HepG2 (cell line): ENCODE measurements around the gene GATA5.

Source experiments
- ASH2L ChIP-seq: fragments of 300-600, 200-600 bp; sonication (generic); IDR thresholded peaks from 2 replicates; pipeline ENCODE4 v1.7.0; 2017; ENCODE audit warnings: low read depth, mild to moderate bottlenecking, moderate library complexity, mixed read lengths, low read length; ENCODE audit not compliant: insufficient read length
- CENPBD1 ChIP-seq: sonication (generic); formaldehyde crosslinking; IDR thresholded peaks from 2 replicates; pipeline ENCODE4 v1.8.0; 2022; ENCODE audit warnings: missing genetic modification reagents, low read depth, mild to moderate bottlenecking, borderline replicate concordance
- CTCF ChIP-seq: sonication (generic); formaldehyde crosslinking; IDR thresholded peaks from 2 replicates; pipeline ENCODE4 v1.5.0; 2020; ENCODE audit warnings: mild to moderate bottlenecking, missing genetic modification reagents, moderate library complexity
- KMT2B ChIP-seq: IDR thresholded peaks from 2 replicates; pipeline ENCODE4 v1.6.1; 2016; ENCODE audit warnings: missing genetic modification reagents, missing compliant biosample characterization
- MAX ChIP-seq: IDR thresholded peaks from 2 replicates; pipeline ENCODE4 v1.6.1; 2012; ENCODE audit warnings: inconsistent platforms
- NONO ChIP-seq, 2 experiments: fragments of 450-650 bp in 1 of 2; sonication (generic) in 1 of 2; formaldehyde crosslinking in 1 of 2; IDR thresholded peaks in 1 of 2; conservative IDR thresholded peaks in 1 of 2; 2 replicates each; pipeline versions ENCODE4 v1.6.1 to v1.8.0; 2017 to 2022; ENCODE audit warnings: mild to moderate bottlenecking in 1 of 2, missing genetic modification reagents in 1 of 2, moderate library complexity in 1 of 2
- POLR2AphosphoS5 ChIP-seq: IDR thresholded peaks from 2 replicates; pipeline ENCODE4 v1.6.1; 2012; ENCODE audit warnings: low read depth, low read length
- TBP ChIP-seq: sonication (generic); formaldehyde crosslinking; IDR thresholded peaks from 2 replicates; pipeline ENCODE4 v1.5.0; 2020; ENCODE audit warnings: missing genetic modification reagents
- TERF1 ChIP-seq: sonication (generic); formaldehyde crosslinking; IDR thresholded peaks from 2 replicates; pipeline ENCODE4 v1.8.0; 2022; ENCODE audit warnings: mild to moderate bottlenecking, missing genetic modification reagents, moderate library complexity
- ZFP37 ChIP-seq: sonication (generic); formaldehyde crosslinking; IDR thresholded peaks from 2 replicates; pipeline ENCODE4 v1.4.0; 2020; ENCODE audit warnings: missing genetic modification reagents, borderline replicate concordance
- ZMYM2 ChIP-seq: sonication (generic); formaldehyde crosslinking; IDR thresholded peaks from 2 replicates; pipeline ENCODE4 v1.8.0; 2022; ENCODE audit warnings: mild to moderate bottlenecking, missing genetic modification reagents
- ZNF256 ChIP-seq: sonication (generic); formaldehyde crosslinking; conservative IDR thresholded peaks from 2 replicates; pipeline ENCODE4 v1.4.0; 2020; ENCODE audit warnings: missing genetic modification reagents
- ZSCAN30 ChIP-seq: sonication (generic); formaldehyde crosslinking; IDR thresholded peaks from 2 replicates; pipeline ENCODE4 v1.5.0; 2020; ENCODE audit warnings: mild to moderate bottlenecking, missing genetic modification reagents

- TF ChIP-seq TBP (CRISPR knock-in tag) (no peak), KMT2B (CRISPR knock-in tag) (no peak), ZFP37 (CRISPR knock-in tag) (no peak), ASH2L (no peak), ZSCAN30 (no peak), NONO (IDR thresholded peaks at IDR 0.05) (no peak), NONO (CRISPR knock-in tag; conservative IDR thresholded peaks at IDR 0.05) (0 out of 2 replicates have a peak, but pooled peaks have one; percentile 6), ZNF256 (no peak), ZMYM2 (CRISPR knock-in tag) (no peak), CTCF (CRISPR knock-in tag) (no peak), TERF1 (no peak), POLR2AphosphoS5 (no peak), MAX (no peak), CENPBD1 (CRISPR knock-in tag) (no peak)
Observed at GRCh38 chr20:62464425-62464770, 11.4 kb downstream of the GATA5 start.
